HL-60 (cell line): ENCODE measurements around the gene LRRTM4.

Source experiments
- DNase-seq, 2 experiments: peaks; one replicate each; pipeline ENCODE4 v3.0.0-alpha.2; 2010 to 2020; ENCODE audit warnings: low read depth in 1 of 2, low spot score in 1 of 2
- H3K27ac ChIP-seq: fragments of 250-450 bp; sonication (Bioruptor Pico); replicated peaks from 2 replicates; pipeline ENCODE4 v1.5.1; 2020; ENCODE audit warnings: mild to moderate bottlenecking, moderate library complexity
- H3K27me3 ChIP-seq: fragments of 250-450 bp; sonication (Bioruptor Pico); 2 replicates; pipeline ENCODE4 v1.5.1; 2021; ENCODE audit warnings: mild to moderate bottlenecking, moderate library complexity; ENCODE audit not compliant: insufficient read depth, poor library complexity, severe bottlenecking
- H3K4me3 ChIP-seq: replicated peaks from 2 replicates; pipeline ENCODE4 v1.5.1; 2011; ENCODE audit warnings: mild to moderate bottlenecking, control low read depth, low read length; ENCODE audit not compliant: insufficient read depth
- GABPA ChIP-seq: IDR thresholded peaks from 2 replicates; pipeline ENCODE4 v1.6.1; 2012; ENCODE audit warnings: low read depth
- POLR2AphosphoS5 ChIP-seq: IDR thresholded peaks from 2 replicates; pipeline ENCODE4 v1.6.1; 2012; ENCODE audit warnings: low read depth
- REST ChIP-seq: IDR thresholded peaks from 2 replicates; pipeline ENCODE4 v1.6.1; 2012; ENCODE audit warnings: low read depth; ENCODE audit not compliant: insufficient replicate concordance
- SPI1 ChIP-seq: IDR thresholded peaks from 2 replicates; pipeline ENCODE4 v1.6.1; 2012; ENCODE audit warnings: low read depth, mild to moderate bottlenecking, borderline replicate concordance
- TF ChIP-seq, protein P1 (sequence below): IDR thresholded peaks from one replicate; pipeline ENCODE4 v1.5.1; 2011; ENCODE audit warnings: low read length, control low read depth, inconsistent platforms; ENCODE audit not compliant: insufficient read depth

The LRRTM4 gene

GRCh38 chr2:77518311-77518710, 3.9 kb downstream of the LRRTM4 start:
- TF ChIP-seq GABPA = no peak
- no peak for TF ChIP-seq POLR2AphosphoS5
- TF ChIP-seq, protein P1, sequence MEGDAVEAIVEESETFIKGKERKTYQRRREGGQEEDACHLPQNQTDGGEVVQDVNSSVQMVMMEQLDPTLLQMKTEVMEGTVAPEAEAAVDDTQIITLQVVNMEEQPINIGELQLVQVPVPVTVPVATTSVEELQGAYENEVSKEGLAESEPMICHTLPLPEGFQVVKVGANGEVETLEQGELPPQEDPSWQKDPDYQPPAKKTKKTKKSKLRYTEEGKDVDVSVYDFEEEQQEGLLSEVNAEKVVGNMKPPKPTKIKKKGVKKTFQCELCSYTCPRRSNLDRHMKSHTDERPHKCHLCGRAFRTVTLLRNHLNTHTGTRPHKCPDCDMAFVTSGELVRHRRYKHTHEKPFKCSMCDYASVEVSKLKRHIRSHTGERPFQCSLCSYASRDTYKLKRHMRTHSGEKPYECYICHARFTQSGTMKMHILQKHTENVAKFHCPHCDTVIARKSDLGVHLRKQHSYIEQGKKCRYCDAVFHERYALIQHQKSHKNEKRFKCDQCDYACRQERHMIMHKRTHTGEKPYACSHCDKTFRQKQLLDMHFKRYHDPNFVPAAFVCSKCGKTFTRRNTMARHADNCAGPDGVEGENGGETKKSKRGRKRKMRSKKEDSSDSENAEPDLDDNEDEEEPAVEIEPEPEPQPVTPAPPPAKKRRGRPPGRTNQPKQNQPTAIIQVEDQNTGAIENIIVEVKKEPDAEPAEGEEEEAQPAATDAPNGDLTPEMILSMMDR = no peak
- TF ChIP-seq REST = no peak
- TF ChIP-seq SPI1 = no peak
- Histone ChIP-seq H3K27me3 (peaks cover 7% of the 10 kb centered on the region), H3K4me3 (no peak overlapping the region), H3K27ac (no peak overlapping the region)
- no peak for DNase-seq

DNA sequence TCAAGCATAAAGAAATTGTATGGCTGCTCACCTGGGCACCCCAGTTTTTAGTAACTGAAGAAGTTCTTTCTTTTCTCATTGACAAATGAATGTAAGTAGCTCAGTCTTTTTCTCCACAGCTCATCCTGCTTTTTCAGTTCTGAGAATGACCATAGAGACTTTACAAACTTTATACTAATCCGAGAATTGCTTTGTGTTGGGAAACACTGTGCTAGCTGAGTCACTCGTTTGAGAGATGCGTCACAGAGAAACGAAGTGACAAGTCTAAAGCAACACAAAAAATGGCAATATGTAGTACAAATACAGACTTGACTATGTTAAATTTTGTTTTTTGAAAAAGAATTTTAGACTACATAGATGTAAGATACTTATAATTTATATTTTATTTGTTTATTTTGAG, 9.0 kb downstream of the LRRTM4 start:
- no peak for TF ChIP-seq REST
- no peak for TF ChIP-seq GABPA
- no peak for DNase-seq

GRCh38 chr2:77512507-77512906, 9.7 kb downstream of the LRRTM4 start:
- Histone ChIP-seq H3K27ac (no peak overlapping the region), H3K27me3 (no peaks in the 10 kb centered on the region), H3K4me3 (no peak overlapping the region)
- TF ChIP-seq POLR2AphosphoS5 = no peak
- no peak for TF ChIP-seq SPI1
- TF ChIP-seq, protein P1 = no peak
- no peak for TF ChIP-seq REST
- no peak for TF ChIP-seq GABPA
- no peak for DNase-seq

More for the DNA sequence above, 9.0 kb downstream of the LRRTM4 start:
- H3K27ac ChIP-seq = no peak overlapping the region
- no peaks in the 10 kb centered on the region for H3K27me3 ChIP-seq
- H3K4me3 ChIP-seq = no peak overlapping the region

DNA sequence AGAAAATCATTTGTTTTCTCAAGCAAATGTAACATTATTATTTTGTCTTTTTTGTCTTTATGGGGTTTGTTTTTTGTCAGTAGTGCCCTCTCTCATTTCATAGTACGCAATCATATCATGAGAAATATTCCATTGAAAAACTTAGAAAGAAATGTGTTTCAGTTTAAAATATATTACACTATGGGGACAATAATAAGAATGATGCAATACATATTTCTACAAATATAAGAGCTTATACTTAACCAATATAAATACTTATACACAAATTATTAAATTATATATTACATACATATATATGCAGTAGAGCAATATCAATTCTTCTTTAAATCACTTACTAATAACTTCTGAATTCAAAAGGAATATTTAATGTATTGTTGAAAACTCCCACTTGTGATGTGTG, 13.7 kb downstream of the LRRTM4 start:
- Histone ChIP-seq H3K27me3 (no peaks in the 10 kb centered on the region), H3K27ac (no peak overlapping the region), H3K4me3 (no peak overlapping the region)
- DNase-seq = no peak
- TF ChIP-seq, protein P1 = no peak
- TF ChIP-seq GABPA (no peak), SPI1 (no peak), POLR2AphosphoS5 (no peak), REST (no peak)
